Renal cortex interstitium (tissue), 15 donors: ENCODE data around the gene TAF13. TPM values are rescaled to one million over a fixed set of nuclear protein-coding genes. Genes with fewer than 3 reads are reported as not detected.

Experiments
- DNase-seq, 11 donors: peaks; one replicate each; pipeline ENCODE4 v3.0.0-alpha.2; 2013; ENCODE audit warnings: low read depth in 9 of 11, low spot score in 4 of 11; ENCODE audit errors: extremely low read depth in 1 of 11
- long read RNA-seq, 16 experiments: transcript quantifications; one replicate each; lab custom pipeline, GENCODE V29; 2026
- polyA plus RNA-seq, 3 donors: library from polyadenylated mRNA; unstranded; fragments of 120-200 nt; gene quantifications; one replicate each; pipeline ENCODE4 v1.2.1, GENCODE V29; 2013; ENCODE audit not compliant: insufficient read length in 3 of 3

Gene TAF13, protein sequence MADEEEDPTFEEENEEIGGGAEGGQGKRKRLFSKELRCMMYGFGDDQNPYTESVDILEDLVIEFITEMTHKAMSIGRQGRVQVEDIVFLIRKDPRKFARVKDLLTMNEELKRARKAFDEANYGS
- polyA plus RNA-seq, result 10 to 100 TPM; 42.5 to 47.9 (median 43.8) TPM
- long read RNA-seq, donor 1, result 0 reads
- long read RNA-seq, donor 2, partial matches to known transcripts, result 13 of 15 reads
- long read RNA-seq, donor 2, other reads (novel, unspliced or antisense), result 0 of 15 reads
- long read RNA-seq, donor 3, partial matches to known transcripts, result 0 of 26 reads
- long read RNA-seq, donor 3, other reads (novel, unspliced or antisense), result 24 of 26 reads
- long read RNA-seq, donor 4, partial matches to known transcripts, result 0 of 1 reads
- long read RNA-seq, donor 4, other reads (novel, unspliced or antisense), result 0 of 1 reads
- long read RNA-seq, donor 5, result 0 reads
- long read RNA-seq, donor 6, partial matches to known transcripts, result 0 of 3 reads
- long read RNA-seq, donor 6, other reads (novel, unspliced or antisense), result 0 of 3 reads
- long read RNA-seq, donor 7, result 0 reads
- long read RNA-seq, donor 8, partial matches to known transcripts, result 0 of 1 reads
- long read RNA-seq, donor 8, other reads (novel, unspliced or antisense), result 0 of 1 reads
- long read RNA-seq, donor 9, partial matches to known transcripts, result 17 of 19 reads
- long read RNA-seq, donor 9, other reads (novel, unspliced or antisense), result 0 of 19 reads
- long read RNA-seq, donor 10, partial matches to known transcripts, result 0 of 1 reads
- long read RNA-seq, donor 10, other reads (novel, unspliced or antisense), result 0 of 1 reads
- long read RNA-seq, donor 11, partial matches to known transcripts, result 8 of 11 reads
- long read RNA-seq, donor 11, other reads (novel, unspliced or antisense), result 0 of 11 reads
- long read RNA-seq, donor 12, partial matches to known transcripts, result 9 of 10 reads
- long read RNA-seq, donor 12, other reads (novel, unspliced or antisense), result 0 of 10 reads
- long read RNA-seq, donor 13, partial matches to known transcripts, result 0 of 3 reads
- long read RNA-seq, donor 13, other reads (novel, unspliced or antisense), result 0 of 3 reads
- long read RNA-seq, donor 14, partial matches to known transcripts, result 0 of 1 reads
- long read RNA-seq, donor 14, other reads (novel, unspliced or antisense), result 0 of 1 reads
- long read RNA-seq, donor 15, partial matches to known transcripts, result 5 of 5 reads
- long read RNA-seq, donor 15, other reads (novel, unspliced or antisense), result 0 of 5 reads
- long read RNA-seq, donor 16, partial matches to known transcripts, result 0 of 4 reads
- long read RNA-seq, donor 16, other reads (novel, unspliced or antisense), result 0 of 4 reads

DNA sequence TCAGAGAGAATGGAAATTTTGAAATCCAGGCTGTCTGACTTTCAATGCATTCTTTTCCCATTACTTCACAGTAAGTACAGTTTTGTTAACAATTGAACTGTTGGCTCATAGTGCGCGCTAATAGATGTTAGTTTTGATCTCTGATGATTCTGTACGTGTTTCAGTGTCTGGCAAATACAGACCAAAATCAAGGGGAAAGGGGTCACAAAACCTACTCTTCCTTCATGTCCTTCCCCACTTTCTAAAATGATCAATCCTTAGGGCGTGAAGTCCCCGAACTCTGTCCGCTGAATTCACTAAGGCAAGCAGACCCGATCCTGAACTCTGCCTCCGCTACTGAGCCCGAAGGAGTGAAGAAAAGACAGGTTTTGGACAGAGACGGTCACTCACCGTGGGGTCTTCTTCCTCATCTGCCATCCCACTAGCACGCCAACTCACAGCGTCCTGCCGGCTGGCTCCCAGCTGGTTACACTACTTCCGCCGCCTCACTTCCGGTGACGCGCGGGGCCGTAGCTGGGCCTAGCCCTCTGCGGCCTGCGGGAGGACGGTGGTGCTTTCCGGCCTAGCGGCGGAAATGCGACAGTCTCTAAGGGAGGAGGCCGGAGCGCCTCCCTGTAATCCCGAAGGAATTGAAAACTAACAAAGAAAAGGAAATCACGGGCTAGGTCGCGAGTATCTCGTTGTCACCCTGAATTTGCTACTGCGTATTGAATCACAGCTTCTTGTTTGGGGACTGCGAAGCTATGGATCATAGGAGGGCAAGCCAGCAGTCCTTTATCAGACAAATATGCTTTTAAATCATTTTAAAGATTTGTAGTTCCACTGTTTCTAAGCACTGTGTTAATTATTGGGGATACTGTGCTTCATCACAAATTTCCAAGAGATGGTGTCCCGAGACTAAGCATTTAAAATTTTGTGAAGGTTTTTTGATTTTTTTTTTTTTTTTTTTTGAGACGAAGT, at the start of gene TAF13:
Gene TAF13, minus strand, starts transcription at position 473 of the 960 bp plus-strand sequence. Its CDS starts 56 bp downstream, at position 417.
- peak; percentile 83 to 96 (median 92) for DNase-seq

DNA sequence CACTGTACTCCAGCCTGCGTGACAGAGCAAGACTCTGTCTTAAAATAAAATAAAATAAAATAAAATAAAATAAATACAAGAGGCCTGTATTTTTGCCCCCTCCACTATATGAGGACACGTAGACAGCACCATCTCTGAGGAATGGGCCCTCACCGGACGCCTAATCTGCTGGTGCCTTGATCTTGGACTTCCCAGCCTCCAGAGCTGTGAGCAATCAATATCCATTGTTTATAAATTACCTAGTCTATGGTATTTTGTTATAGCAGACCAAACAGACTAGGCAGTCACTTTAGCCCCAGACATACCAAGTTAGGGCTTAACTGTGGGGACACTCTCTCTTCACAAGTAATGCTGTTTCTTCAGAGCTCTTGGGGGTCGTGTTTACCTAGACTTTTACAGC, 44.6 kb upstream of the TAF13 start:
- no peak for DNase-seq

DNA sequence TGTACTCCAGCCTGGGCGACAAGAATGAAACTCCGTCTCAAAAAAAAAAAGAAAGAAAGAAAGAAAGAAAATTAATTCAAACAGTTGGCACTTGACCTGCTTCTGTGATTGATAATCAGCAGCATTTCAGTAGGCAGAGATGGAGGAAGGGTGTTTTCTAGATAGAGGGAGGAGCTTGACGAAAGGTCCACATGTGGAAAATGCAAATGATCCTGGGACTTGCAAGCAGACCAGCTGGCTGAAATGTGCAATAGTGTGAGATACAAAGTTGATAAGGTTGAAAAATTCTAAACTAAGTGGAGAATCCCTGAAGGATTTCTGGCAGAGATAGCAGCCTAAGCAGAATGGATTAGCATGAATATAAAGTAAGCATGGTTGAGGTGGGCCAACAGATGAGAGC, 42.3 kb upstream of the TAF13 start:
- no peak for DNase-seq

DNA sequence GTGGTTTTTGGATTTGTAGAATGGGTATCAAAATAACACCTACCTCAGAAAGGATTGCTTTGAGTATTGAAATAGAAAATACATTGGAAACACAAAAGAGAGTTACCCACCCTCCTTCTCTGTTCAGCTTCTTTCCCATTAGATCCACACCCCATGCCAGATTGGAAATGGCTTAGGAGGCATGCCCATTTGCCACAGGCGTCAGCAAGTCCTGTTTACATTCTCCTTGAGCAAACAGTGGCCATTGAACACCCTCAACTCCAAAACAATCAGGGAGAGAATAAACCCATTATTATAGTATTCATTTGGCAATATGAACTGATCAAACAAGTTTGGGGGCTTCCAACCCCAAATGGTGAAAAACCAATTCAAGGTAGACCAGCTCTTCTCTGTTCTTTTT, 40.5 kb upstream of the TAF13 start:
- DNase-seq, result no peak

DNA sequence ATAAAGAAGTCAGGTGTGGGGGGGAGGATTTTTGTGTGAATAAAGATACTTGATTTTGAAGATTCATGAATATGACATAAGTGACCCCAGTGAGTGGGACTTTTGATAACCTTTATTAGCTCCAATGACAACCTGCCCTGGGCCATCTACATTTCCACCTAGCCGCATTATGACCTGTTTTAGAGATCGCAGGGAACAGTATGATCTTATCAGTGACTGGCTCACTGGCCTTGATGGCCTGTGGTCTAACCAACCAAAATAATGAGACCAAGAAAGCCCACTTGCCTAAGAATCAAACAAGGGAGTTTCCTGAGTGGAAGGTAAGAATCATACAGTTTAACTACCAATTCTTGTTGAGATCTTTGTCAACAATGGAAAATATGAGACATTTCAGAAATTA, 39.9 kb upstream of the TAF13 start:
- DNase-seq, result no peak

DNA sequence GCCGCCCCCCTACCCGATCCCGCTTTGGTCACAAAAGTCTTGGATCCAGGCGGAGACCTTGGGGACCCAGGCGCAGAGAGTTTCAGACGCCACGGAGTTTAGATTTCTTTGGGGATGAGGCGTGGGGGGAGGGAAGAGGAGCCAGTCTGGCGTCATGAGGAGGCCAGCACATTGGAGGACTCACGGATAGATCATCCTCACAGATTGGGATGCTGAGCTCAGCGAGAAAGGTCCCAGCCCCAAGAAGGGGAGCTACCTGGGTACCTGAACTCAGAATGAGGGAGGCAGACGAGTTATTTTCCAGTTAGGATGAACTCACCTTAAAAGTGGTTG, 38.5 kb upstream of the TAF13 start:
- no peak for DNase-seq

DNA sequence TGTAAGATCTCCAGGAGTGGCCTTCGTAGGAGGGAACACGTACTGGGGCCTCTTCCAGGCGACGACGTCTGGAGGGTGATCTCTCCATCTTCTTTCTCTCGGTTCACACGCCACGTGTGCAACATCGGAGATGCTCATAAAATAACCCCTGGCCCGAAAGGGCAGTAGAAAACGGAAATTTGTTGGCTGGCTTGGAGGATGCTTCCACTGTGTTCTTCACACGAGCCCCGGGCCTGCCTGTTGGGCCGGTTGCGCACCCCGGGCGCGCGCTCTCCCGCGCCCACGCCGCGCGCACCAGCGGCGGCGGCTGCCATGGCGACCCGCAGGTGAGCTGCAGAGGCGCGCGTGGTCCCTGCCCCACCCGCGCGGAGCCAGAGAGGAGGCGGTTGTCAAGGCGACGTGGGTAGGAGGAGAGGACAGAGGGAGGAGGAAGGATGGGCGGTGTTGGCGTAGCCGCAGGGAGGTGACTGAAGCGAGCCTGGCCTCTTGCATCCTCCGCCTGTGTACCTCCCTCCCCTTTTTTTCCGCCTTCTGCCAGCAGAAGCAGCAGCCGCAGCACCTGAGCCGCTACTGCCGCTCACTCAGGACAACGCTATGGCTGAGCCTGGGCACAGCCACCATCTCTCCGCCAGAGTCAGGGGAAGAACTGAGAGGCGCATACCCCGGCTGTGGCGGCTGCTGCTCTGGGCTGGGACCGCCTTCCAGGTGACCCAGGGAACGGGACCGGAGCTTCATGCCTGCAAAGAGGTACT, 38.0 kb upstream of the TAF13 start, which contains the start of gene ELAPOR1:
Gene ELAPOR1, plus strand, starts transcription at position 526 of the 752 bp plus-strand sequence. Its CDS starts 69 bp downstream, at position 595.
- peak in 1 of 11 donors; percentile 52 for DNase-seq

DNA sequence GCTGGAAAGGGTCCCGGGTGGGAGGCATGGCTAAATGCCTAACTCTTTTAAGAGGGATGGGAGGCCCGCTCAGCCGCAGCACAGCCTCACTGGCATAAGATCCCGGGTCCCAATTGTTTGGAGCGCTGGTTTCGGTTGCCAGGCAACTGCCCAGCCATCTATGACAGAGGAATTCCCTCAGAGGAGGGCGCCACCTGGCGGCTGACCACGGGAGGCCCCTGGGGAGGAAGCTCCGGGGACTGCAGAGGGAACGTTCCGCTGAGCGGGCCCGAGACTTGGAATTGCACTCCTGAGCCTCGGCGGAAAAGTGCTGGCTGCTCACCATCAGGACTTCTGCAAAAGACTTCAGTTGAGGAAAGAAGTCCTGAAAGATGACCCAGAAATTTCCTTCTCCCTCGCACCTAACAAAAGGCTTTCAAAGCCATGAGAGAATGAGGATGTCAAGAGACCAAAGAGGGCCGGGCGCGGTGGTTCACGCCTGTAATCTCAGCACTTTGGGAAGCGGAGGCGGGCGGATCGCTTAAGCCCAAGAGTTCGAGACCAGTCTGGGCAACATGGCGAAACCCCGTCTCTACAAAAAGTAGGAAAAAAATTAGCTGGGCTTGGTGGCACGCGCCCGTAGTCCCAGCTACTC, 37.0 kb upstream of the TAF13 start:
- peak; percentile 86 to 95 (median 90) for DNase-seq

DNA sequence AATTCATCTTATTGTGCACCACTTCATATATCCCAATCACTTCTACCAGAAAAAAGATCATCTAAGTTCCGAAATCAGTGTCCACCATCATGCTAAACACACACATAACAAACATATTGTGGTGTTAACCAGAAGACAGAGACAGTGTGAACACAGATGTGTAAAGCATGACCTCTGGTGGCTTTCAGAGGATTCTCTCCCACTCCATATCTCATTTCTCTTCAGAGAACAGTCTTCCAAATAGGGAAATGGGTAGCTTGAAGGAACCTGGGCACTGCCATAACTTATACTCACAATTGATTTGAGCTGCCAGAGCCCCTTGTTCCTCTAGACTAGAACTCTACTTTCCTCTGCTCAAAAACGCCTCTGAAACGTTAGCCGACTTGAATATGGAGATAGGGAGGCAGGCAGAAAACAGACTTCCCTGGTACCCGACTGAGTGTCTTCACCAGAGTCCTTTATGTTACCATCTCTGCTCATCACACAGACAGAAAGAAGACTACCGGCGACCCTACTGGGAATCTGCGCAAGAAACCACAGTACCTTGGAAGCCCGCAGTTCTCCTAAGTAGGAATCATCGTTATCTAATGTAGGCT, 36.4 kb upstream of the TAF13 start:
- DNase-seq, result no peak

DNA sequence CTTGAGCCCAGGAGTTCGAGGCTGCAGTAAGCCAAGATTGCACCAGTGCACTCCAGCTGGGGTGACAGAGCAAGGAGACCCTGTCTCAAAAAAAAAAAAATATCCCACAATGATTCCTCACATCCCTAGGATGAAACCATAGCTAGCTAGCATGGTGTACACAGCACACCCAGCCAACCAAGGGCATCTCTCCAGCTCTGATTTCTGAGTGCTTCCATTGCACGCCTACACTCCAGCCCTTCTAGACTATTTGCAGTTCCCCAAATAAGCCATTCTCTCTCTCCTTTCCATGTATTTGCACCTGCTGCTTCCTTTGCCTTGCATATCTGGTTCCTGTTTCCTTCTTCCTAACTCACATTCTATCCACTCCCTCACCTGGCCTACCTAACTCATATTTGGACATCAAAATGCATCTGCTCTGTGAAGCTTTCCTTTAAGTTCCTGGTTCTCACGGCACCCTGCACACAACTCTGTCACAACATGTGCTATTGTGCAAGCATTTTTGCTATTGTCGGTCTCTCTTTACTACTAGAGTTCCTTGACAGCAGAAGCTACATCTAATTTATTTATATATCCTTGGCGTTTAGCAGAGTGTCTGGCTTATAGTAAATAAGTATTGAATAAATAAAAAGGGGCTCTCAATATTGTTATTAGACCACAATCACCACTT, 35.7 kb upstream of the TAF13 start:
- DNase-seq, result no peak

DNA sequence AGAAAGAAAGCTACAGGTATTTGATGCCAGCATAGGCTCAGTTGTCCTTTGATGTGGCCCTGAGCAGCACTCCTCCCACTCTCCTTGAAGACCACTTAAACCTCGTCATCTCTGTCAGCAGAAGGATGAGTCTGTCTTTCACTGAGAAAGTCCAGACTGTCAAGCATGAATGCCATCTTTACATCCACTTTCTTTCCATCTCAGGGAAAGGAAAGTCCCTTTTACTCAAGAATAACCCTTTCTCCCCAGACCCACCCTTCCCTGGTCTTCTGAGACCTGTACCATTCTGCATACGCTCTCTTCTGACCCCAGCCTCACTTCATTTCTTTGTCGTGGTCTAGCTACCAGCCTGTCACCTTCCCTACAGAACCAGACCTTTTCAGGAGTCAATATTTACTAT, 34.1 kb upstream of the TAF13 start:
- no peak for DNase-seq

DNA sequence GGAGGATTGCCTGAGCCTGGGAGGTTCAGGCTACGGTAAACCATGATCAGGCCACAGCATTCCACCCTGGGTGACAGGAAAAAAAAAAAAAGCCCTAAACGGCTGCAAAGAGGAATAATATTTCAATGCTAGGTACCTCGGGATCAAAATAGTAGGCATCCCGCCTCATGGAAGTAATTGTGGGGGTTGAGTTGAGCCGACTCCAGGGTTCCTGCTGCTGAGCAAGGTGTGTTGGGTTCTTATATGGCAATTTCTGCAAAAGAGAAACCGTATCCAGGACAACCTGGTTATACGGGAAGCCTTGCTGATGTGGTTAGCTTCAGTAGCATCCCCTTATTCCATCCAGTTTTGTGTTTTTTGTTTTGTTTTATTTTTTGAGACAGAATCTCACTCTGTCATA, 32.0 kb upstream of the TAF13 start:
- no peak for DNase-seq

DNA sequence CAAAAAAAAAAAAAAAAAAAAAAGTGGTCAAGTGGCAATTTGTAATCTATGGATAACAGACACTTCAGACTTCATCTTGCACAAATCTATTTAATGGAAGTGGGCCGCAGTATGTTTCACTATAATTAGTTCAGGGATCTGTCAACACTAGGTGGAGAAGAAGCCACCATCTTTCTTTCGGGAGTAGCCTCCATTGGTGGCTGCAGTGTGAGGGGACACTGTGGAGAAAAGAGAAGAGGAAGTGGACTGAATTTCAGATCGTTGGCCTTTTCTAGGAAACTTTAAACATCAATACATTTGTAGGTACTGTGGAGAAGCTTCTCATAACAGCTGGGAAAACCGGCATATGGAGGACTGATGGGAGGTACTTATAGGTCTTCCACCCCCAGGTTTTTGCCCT, 30.1 kb upstream of the TAF13 start:
- DNase-seq, result no peak

DNA sequence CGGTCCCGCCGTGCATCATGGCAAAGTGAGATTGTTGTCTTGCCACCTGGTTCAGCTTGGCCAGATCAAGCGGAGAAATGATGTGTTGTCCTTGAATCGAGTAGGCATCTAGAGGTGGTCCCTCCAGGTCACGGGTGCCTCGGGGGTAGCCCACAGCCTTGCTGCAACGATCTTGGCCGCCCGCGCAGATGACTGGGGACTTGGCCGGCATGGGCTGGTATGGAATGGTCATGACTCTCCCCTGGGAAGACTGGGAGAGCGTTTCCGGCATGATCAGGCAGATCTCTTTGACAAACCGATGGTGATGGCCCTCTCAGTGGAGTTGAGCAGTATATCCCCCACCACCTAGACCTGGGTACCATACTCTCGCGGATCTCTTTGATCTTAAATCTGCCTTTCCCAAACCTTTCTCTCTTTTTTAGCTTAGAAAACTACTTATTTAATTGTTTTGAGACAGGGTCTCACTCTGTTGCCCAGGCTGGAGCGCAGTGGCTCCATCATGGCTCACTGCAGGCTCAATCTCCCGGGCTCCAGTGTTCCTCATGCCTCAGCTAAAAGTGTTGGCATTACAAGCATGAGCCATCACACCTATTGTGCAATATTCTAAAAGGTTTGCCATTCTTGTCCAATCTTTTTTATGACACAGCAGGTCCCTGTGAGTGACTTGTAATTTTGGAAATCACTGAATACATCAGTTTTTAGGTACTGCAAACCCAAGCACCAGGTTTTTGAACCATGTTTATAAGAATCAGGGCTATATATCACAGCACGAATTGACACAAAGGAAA, 28.8 kb upstream of the TAF13 start:
- no peak for DNase-seq
